ENCODE results near the gene ELMOD3. TPM values are rescaled to one million over a fixed set of nuclear protein-coding genes. Genes with fewer than 3 reads are reported as not detected.
A peak's percentile ranks its signal among the peaks of the same experiment; 100 is the strongest.

The ELMOD3 gene
- total and polyA plus RNA-seq, 9 of the 15 experiments (the other 6 are each of a cell fraction or from before 2014, with no cell fraction given) = 2.7 to 18.7 (median 11.6) TPM

GRCh38 chr2:85420536-85421259, 66.1 kb downstream of the ELMOD3 start (continued):
- TF ChIP-seq USF1 (CRISPR knock-in tag; IDR thresholded peaks at IDR 0.05) (no peak), CREB5 (CRISPR knock-in tag; IDR thresholded peaks at IDR 0.05) (0 out of 2 replicates have a peak, but pooled peaks have one; percentile 56), EP400 (IDR thresholded peaks at IDR 0.05) (peak; percentile 57), ZNF551 (CRISPR knock-in tag; IDR thresholded peaks at IDR 0.05) (no peak), CEBPB (tag; IDR thresholded peaks at IDR 0.05) (no peak), TCF3 (CRISPR knock-in tag; IDR thresholded peaks at IDR 0.05) (peak; percentile 33; the same call in 1 of the 2 replicates), ZNF224 (CRISPR knock-in tag; IDR thresholded peaks at IDR 0.05) (no peak), SMARCB1 (IDR thresholded peaks at IDR 0.05; ENCODE audit: insufficient read length, low read depth) (no peak), SP2 (IDR thresholded peaks at IDR 0.05; ENCODE audit: extremely low read depth, low read depth, low read length, poor library complexity, severe bottlenecking) (no peak), RHOXF2B (CRISPR knock-in tag; conservative IDR thresholded peaks at IDR 0.05) (no peak), EWSR1 (IDR thresholded peaks at IDR 0.05; ENCODE audit: borderline replicate concordance, low read depth, partially characterized antibody) (no peak), E2F3 (CRISPR knock-in tag; IDR thresholded peaks at IDR 0.05) (peak; percentile 75), SNAPC5 (CRISPR knock-in tag; IDR thresholded peaks at IDR 0.05) (no peak), TSC22D4 (tag; IDR thresholded peaks at IDR 0.05) (no peak), ZNF184 (CRISPR knock-in tag; IDR thresholded peaks at IDR 0.05) (no peak), THAP12 (CRISPR knock-in tag; IDR thresholded peaks at IDR 0.05) (no peak), GTF2B (IDR thresholded peaks at IDR 0.05; ENCODE audit: extremely low read depth, insufficient read length) (no peak), FOS (IDR thresholded peaks at IDR 0.05; ENCODE audit: extremely low read depth, insufficient read length) (no peak), NONO (IDR thresholded peaks at IDR 0.05; ENCODE audit: low read depth in 2 of 2, low read length in 1 of 2) (no peak; a peak in 1 of 4 replicates), NRF1 (conservative IDR thresholded peaks at IDR 0.05 in 1 of 2, IDR thresholded peaks at IDR 0.05 in 1 of 2) (no peak), RBM14 (IDR thresholded peaks at IDR 0.05; ENCODE audit: borderline replicate concordance, insufficient read depth, low read depth, low read length) (no peak)

All from K562 (cell line).